Epidermal melanocyte (primary cell): Measurements from ENCODE around the gene SLK.

ENCODE experiments used
- DNase-seq: peaks from one replicate; pipeline ENCODE4 v3.0.0; 2011; ENCODE audit warnings: low spot score; ENCODE audit not compliant: insufficient read length

The SLK gene

GRCh38 chr10:103990121-103990520 is 23.2 kb downstream of the SLK start:
- DNase-seq = no peak

- DNase-seq = no peak
Measured at GRCh38 chr10:103990531-103990930, 23.6 kb downstream of the SLK start.

DNA sequence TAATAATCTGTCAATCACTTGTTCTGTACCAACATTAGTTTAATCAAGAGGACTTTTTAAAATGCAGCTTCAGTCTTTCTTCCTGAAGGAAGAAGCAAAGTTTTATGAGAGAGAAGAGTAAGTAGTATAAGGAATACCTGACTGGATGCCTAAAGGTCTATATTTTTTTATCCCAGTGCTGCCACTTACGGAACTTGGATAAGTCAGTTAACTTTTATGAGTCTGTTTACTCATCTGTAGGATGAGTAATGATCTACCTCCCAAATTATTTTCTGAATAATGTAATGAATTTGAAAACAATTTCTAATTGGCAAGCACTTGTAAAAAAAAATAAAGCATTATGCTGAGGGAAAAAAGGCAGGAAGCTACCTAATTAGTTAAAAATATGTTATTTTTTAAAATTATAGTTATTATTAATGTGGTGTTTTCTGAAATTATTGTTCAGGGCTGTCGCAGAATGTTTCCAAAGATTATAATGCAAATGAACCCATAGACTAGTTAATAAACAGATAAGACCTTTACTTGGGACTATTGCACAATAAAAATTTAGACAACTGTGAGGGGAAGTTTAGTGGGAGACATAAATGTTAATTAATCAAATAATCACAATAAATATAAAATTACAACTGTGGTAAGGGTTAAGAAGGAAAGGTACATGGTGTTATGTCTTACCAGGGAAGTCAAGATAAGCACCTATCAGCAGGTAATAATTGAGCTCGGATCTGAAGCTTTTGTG is 24.6 kb downstream of the SLK start:
- no peak for DNase-seq

GRCh38 chr10:103995134-103995533 is 28.2 kb downstream of the SLK start:
- DNase-seq = no peak

DNA sequence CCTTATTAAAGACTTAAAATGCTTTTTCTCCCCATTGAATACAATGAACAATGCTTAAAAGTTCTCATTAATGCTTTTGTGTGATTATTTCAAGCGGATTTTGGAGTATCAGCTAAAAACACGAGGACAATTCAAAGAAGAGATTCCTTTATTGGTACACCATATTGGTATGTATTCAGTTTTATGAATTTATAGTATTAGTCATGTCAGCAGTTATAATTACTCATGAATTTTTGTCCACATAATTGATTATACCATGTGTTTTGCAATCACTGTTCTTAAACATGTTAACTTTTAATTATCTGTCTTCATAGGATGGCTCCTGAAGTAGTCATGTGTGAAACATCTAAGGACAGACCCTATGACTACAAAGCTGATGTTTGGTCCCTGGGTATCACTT is 31.9 kb downstream of the SLK start:
- DNase-seq = no peak

GRCh38 chr10:104002911-104003310 is 36.0 kb downstream of the SLK start:
- no peak for DNase-seq

- DNase-seq = no peak
Measured at GRCh38 chr10:104005172-104005863, 38.4 kb downstream of the SLK start.

DNA sequence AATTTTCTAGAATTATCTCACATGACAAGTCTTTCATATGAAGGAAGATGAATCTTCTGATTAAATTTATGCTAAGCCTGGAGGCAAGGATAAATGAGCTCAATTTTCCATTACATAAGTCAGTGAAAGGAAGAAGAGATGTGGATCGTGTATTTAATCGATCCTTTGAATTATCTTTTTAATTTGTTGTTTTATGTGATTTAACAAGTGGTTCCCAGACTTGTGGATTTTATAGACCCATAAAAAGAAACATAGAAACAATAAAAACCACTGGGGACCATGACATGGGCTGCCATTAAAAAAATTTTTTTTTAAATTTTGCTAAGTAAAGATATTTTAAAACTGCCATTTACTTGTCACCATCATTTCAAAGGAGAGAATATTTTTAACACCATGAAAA is 45.0 kb downstream of the SLK start:
- DNase-seq = no peak

DNA sequence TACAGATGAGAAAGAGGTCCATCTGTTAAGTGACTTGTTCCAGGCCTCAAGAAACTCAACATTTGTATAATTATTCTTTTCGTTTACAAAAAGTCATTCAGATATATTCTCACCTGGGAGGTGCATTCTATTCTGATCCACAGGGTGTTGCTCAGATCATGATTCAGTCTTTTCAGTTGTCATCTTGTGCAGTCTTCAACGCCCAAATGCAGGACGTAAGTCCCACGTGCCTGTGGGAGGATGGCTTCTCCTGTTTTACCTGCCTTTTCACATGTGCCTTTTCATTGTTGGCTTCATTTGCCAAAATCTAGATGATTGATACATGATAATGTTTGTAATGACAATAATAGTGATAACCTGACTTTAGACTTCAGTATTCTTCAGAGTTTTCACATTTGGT is 46.5 kb downstream of the SLK start:
- no peak for DNase-seq

GRCh38 chr10:104014176-104014575 is 47.2 kb downstream of the SLK start:
- DNase-seq = no peak

DNA sequence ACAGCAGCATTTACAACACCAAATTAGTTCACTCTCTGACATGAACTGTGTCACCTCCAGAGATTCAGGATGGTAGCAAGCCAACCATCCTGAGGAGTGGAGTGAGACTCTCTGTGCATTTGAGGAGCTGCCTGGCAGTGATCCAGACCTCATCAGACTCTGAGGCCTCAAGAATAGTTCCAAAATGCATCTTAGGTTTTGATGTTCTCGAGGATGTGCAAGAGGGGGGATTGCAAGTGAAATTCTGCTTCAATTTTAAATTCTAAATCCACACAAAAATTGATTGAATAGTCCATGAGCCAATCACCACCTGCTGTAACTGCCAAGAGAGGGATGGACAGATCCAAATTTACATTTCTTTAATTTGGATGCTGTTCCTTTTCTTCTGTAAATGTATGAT is 49.7 kb downstream of the SLK start:
- DNase-seq = no peak

DNA sequence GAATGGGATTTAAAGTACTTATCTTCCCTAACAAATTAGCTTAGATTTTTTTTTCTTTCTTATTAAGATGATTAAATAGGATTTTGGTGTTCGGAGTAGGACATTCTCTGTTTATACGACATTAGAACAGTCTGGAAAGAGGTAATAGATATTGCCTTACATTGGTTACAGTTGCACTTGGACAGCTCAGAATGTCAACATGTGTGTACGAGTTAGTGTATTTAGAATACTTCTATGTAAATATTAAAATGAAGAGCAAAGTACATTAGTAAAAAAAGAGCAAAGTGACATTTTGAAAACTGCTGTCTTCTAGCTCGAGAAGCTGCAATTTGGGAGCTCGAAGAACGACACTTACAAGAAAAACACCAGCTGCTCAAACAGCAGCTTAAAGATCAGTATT is 51.5 kb downstream of the SLK start:
- no peak for DNase-seq

GRCh38 chr10:104020020-104020419 is 53.1 kb downstream of the SLK start:
- DNase-seq = no peak

GRCh38 chr10:104021246-104021645 is 54.3 kb downstream of the SLK start:
- no peak for DNase-seq

DNA sequence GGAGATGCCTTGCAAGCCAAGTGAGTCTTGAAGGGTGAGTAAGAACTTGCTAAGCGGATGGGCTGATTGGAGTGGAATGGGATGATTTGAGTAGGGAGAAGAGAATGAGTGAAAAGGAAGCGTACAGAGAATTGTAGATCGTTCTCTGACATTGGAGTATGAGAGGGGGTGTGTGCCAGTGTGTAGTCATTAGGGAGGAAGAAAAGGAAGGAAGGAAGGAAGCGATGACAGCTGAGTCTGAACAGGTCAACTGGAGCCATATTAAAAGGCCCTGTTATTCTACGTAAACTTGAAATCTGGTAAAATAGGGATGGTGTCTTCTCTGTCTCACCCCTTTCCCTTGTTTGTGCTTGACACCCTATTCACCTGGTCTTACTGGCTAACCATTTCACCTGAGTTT is 55.1 kb downstream of the SLK start:
- DNase-seq = no peak

- no peak for DNase-seq
Measured at GRCh38 chr10:104025524-104025923, 58.6 kb downstream of the SLK start.

DNA sequence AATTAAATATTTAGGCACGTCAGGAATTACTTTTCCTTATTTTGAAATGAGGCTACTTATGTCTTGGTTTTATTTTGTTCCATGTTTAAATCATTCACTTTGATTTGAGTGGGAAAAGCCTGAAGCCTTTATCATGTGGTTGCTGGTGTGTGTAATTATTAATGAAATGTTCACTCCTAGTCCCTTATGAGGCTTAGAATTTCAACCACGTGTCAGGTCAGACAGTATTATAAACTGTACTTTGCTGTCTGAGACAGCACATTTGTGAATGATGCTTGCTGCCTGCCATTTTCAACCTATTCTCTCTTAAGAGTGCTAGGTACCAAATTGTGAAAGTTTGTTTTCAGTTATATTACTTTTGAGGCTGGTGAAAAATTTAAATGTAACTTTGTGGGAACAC is 59.8 kb downstream of the SLK start:
- DNase-seq = no peak

- DNase-seq = no peak
Measured at GRCh38 chr10:104028146-104028545, 61.2 kb downstream of the SLK start.

DNA sequence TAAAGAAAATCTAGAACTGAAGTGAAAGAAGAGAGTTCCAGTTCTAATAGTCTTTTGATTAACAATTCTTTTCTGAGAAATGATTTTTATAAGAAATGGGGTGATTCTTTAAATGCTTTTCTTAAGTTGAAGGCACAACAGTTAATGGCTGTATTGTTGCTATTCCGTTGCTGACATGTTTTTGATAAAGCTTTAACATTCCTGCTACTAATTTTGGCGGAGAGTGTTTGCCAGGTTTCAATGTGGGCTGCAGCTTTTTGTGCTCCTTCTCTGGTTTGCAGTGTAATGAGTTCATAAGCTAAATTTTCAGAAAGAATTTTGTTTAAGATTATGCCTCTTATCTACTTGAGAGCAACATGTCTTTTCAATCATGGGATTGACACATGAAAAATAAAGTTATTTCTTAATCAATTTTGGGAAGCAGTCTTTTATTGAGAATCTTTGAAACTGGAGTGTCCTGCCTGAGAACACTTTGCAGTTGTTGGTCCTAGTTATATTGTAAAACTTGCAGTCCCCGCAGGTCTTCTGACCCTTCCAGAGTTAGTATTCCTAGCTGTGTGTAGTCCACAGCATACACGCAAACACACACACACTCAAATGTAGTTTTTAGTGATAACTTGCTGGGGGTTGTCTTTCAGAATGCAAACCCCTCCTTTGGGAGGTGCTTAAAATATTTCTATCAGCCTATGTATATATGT is 62.0 kb downstream of the SLK start:
- no peak for DNase-seq

DNA sequence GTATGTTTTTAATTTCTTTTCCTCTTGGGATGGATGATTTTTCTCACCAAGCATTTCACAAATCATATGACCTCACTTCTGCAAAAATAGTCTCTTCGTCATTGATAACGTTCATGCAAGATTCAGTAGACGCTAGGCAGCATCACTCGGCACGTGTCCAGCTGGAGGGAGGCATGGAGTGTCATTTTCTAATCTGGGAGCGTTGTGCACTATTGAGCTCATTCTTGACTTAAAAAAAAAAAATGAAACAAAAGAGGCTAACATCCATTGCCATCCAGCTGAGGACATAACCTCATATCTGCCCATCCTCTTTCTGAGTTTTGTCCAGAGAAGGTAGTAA is 62.6 kb downstream of the SLK start:
- no peak for DNase-seq

DNA sequence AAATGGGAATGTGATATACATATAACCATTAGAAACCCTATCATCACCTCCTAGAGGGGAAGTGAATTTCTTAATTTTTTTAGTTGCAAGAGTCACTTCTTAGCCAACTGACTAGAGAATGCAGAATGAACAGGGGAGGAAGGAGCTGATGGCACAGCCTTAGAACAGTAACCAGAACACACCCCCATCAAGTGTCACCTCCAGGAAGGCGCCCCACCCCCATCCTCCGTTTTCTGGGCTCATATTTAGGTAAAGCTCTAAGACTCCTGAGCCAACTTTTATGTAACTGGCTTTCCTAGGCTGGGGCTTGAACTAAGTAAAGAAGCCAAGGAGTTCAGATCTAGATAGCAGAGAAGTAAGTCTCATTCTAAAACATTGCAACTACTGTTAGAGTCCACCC is 64.7 kb downstream of the SLK start:
- no peak for DNase-seq

DNA sequence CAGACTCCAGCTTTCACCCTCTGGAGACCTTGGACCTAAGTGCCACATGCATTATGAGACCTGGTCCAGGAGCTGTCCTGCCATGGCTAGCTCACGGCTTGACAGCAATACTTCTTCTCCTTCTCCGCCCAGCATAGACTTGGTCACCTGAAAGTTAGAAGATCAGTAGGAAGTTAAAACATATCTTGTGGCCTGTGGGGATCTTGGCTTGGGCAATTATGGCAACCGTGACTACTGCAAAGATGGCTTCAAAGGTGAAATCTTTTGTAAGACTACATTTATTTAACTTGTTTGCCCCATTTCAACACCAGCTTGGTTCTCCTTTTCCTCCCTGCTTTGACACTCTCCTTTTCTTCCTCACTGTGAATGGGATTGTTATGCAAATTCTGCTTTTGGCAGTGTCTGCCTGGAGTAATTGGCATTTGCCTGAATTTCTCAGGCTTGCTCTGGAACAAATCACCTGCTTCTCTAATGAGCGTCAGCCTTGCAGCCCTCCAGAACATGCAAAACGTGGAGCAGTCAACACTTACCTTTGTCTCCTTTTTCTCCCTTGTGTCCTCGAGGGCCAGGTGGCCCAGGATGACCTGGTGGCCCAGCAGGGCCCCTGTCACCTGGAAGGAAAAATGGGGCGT is 65.3 kb downstream of the SLK start:
- no peak for DNase-seq
